HepG2 (cell line): Measurements from ENCODE around the gene OST4. TPM values are rescaled to one million over a fixed set of nuclear protein-coding genes. Genes with fewer than 3 reads are reported as not detected.

ENCODE experiments used
- ATAC-seq: fragments of 200-7000 bp; cut with Tn5 transposase; 3 replicates; pipeline ENCODE4 v1.9.1; 2020; ENCODE audit warnings: mild to moderate bottlenecking, moderate library complexity
- BruUV-seq: library from RNA; stranded (reverse); fragments of 400-500 nt; replicated peaks from 2 replicates; lab custom pipeline; 2021; lab: Mats Ljungman, UMichigan
- CTCF ChIA-PET: fragments of 300-600 bp; formaldehyde crosslinking; extraction: SDS; loops from one replicate; lab custom pipeline; 2021; ENCODE audit warnings: low total read pairs, inconsistent platforms, low intra/inter-chr PET ratio; lab: Yijun Ruan, JAX
- POLR2A ChIA-PET: fragments of 350-600 bp; sonication (Branson Sonifier 250); formaldehyde crosslinking; loops from one replicate; lab custom pipeline; 2020; ENCODE audit warnings: antibody characterized with exemption, inconsistent platforms; lab: Yijun Ruan, JAX
- DNase-seq: peaks from one replicate; pipeline ENCODE4 v3.0.0-alpha.2; 2015; ENCODE audit warnings: low spot score
- FAIRE-seq: peaks from 3 replicates; lab custom pipeline; 2011; peaks lifted over from hg19 to GRCh38; lab: Jason Lieb, UNC
- H2AFZ ChIP-seq: one replicate; pipeline ENCODE4 v1.6.1; 2011; ENCODE audit warnings: low read length, inconsistent platforms
- H3K27ac ChIP-seq: fragments of 300-600 bp; 3 replicates; pipeline ENCODE4 v1.8.0; 2011; ENCODE audit warnings: mixed run types, mild to moderate bottlenecking, mixed read lengths, low read length, inconsistent platforms; ENCODE audit not compliant: insufficient read depth; ENCODE audit errors: extremely low read length
- H3K27me3 ChIP-seq, 2 experiments: fragments of 200-600 bp in 1 of 2; 2 replicates in 1 of 2; 3 replicates in 1 of 2; pipeline versions ENCODE4 v1.6.0 to v1.8.0; 2011; ENCODE audit warnings: low read length in 2 of 2, mild to moderate bottlenecking in 2 of 2, moderate library complexity in 2 of 2, inconsistent platforms in 1 of 2; ENCODE audit not compliant: insufficient read depth in 2 of 2, control insufficient read depth in 1 of 2
- H3K36me3 ChIP-seq, 2 experiments: fragments of 200-600 bp in 1 of 2; replicated peaks in 1 of 2; 2 replicates in 1 of 2; 3 replicates in 1 of 2; pipeline versions ENCODE4 v1.5.1 to v1.8.0; 2011; ENCODE audit warnings: low read length in 2 of 2, inconsistent platforms in 1 of 2; ENCODE audit not compliant: insufficient read depth in 2 of 2, control insufficient read depth in 1 of 2
- H3K4me1 ChIP-seq: 2 replicates; pipeline ENCODE4 v1.5.1; 2012; ENCODE audit warnings: low read length, inconsistent platforms; ENCODE audit not compliant: insufficient read depth
- H3K4me2 ChIP-seq: 2 replicates; pipeline ENCODE4 v1.6.0; 2011; ENCODE audit warnings: low read depth, low read length, inconsistent platforms
- H3K4me3 ChIP-seq, 3 experiments: fragments of 200-600 bp in 1 of 3; sonication (generic), shearing (Covaris generic) in 1 of 3; replicated peaks in 1 of 3; 2 replicates each; pipeline ENCODE4 v1.5.1; 2011 to 2016; ENCODE audit warnings: low read length in 3 of 3, inconsistent platforms in 2 of 3, low read depth in 2 of 3, mild to moderate bottlenecking in 2 of 3, control low read depth in 1 of 3, mixed read lengths in 1 of 3; ENCODE audit not compliant: insufficient read depth in 1 of 3
- H3K79me2 ChIP-seq: one replicate; pipeline ENCODE4 v1.6.1; 2011; ENCODE audit warnings: low read length, inconsistent platforms; ENCODE audit not compliant: insufficient read depth
- H3K9ac ChIP-seq: 2 replicates; pipeline ENCODE4 v1.6.0; 2011; ENCODE audit warnings: mild to moderate bottlenecking, low read depth, low read length, inconsistent platforms; ENCODE audit not compliant: insufficient read depth
- H3K9me3 ChIP-seq: 2 replicates; pipeline ENCODE4 v1.5.1; 2012; ENCODE audit warnings: mild to moderate bottlenecking, low read length
- H4K20me1 ChIP-seq: 2 replicates; pipeline ENCODE4 v1.6.0; 2011; ENCODE audit warnings: inconsistent platforms, mild to moderate bottlenecking, low read length, moderate library complexity; ENCODE audit not compliant: insufficient read depth
- GTF2F1 ChIP-seq: fragments of 150-350 bp; IDR thresholded peaks from 2 replicates; pipeline ENCODE4 v1.6.1; 2014; ENCODE audit warnings: low read length
- NR0B2 ChIP-seq: sonication (generic); formaldehyde crosslinking; IDR thresholded peaks from 2 replicates; pipeline ENCODE4 v1.4.0; 2020; ENCODE audit warnings: mild to moderate bottlenecking, missing genetic modification reagents
- PRMT3 ChIP-seq: sonication (generic); formaldehyde crosslinking; IDR thresholded peaks from 2 replicates; pipeline ENCODE4 v1.8.1; 2022; ENCODE audit warnings: low read depth, mild to moderate bottlenecking, moderate library complexity, missing genetic modification reagents, borderline replicate concordance
- SMAD3 ChIP-seq: sonication (generic); formaldehyde crosslinking; IDR thresholded peaks from 2 replicates; pipeline ENCODE4 v1.4.0; 2020; ENCODE audit warnings: missing genetic modification reagents
- SOX6 ChIP-seq, 2 experiments: fragments of 450-650 bp in 1 of 2; sonication (generic) in 1 of 2; formaldehyde crosslinking in 1 of 2; IDR thresholded peaks; 2 replicates each; pipeline versions ENCODE4 v1.4.0 to v1.6.1; 2017 to 2020; ENCODE audit warnings: antibody characterized with exemption in 1 of 2, mild to moderate bottlenecking in 1 of 2, missing genetic modification reagents in 1 of 2
- THAP9 ChIP-seq: sonication (generic); formaldehyde crosslinking; IDR thresholded peaks from 2 replicates; pipeline ENCODE4; 2020; ENCODE audit warnings: missing genetic modification reagents, mild to moderate bottlenecking, borderline replicate concordance
- ZBTB25 ChIP-seq: IDR thresholded peaks from 2 replicates; pipeline ENCODE4 v1.6.1; 2018; ENCODE audit warnings: missing genetic modification reagents
- ZBTB49 ChIP-seq: sonication (generic); formaldehyde crosslinking; IDR thresholded peaks from 2 replicates; pipeline ENCODE4 v1.4.0; 2020; ENCODE audit warnings: missing genetic modification reagents, borderline replicate concordance
- ZEB1 ChIP-seq: IDR thresholded peaks from 2 replicates; pipeline ENCODE4 v1.6.1; 2012; ENCODE audit warnings: mild to moderate bottlenecking, low read depth, inconsistent platforms; ENCODE audit not compliant: insufficient replicate concordance
- ZFP82 ChIP-seq: sonication (generic); formaldehyde crosslinking; IDR thresholded peaks from 2 replicates; pipeline ENCODE4 v1.5.1; 2020; ENCODE audit warnings: mild to moderate bottlenecking, missing genetic modification reagents, borderline replicate concordance
- ZNF362 ChIP-seq: sonication (generic); formaldehyde crosslinking; IDR thresholded peaks from 2 replicates; pipeline ENCODE4 v1.4.0; 2020; ENCODE audit warnings: missing genetic modification reagents, mild to moderate bottlenecking, borderline replicate concordance
- ZNF703 ChIP-seq: sonication (generic); formaldehyde crosslinking; IDR thresholded peaks from 2 replicates; pipeline ENCODE4 v1.5.1; 2020; ENCODE audit warnings: missing genetic modification reagents, mild to moderate bottlenecking, moderate library complexity, borderline replicate concordance
- ZNF816 ChIP-seq: sonication (generic); formaldehyde crosslinking; IDR thresholded peaks from 2 replicates; pipeline ENCODE4 v1.8.0; 2022; ENCODE audit warnings: missing genetic modification reagents, mild to moderate bottlenecking, borderline replicate concordance
- WGBS: methylation state at CpG from one replicate; pipeline ENCODE4 v1.1.6; 2017; ENCODE audit warnings: low lambda C conversion rate; 5-methylcytosine and 5-hydroxymethylcytosine counted together
- in situ Hi-C: cut with HindIII; loops from 2 replicates; pipeline ENCODE4 v1.10.0; 2017; ENCODE audit warnings: low pct_unique_long_range_greater_than_20kb; ENCODE audit not compliant: extremely low pct_ligation_motif_present
- intact Hi-C: fragments of 100-400 bp; cut with micrococcal nuclease; formaldehyde crosslinking; loops from one replicate; pipeline ENCODE4 v1.10.0; 2022; ENCODE audit not compliant: unreplicated experiment
- polyA plus RNA-seq, 8 experiments: library from polyadenylated mRNA; depleted of rRNA in 3 of 8; stranded (reverse) in 7 of 8; unstranded in 1 of 8; fragments of >200 nt; fragmentation: Illumina TruSeq in 4 of 8; extraction: Trizol in 4 of 8; gene quantifications; 2 replicates each; pipeline versions ENCODE4 v1.2.1 to v1.2.3, GENCODE V29; 2011 to 2016; ENCODE audit warnings: low read depth in 4 of 8, missing spikeins in 1 of 8, mixed read lengths in 1 of 8; ENCODE audit not compliant: insufficient read depth in 1 of 8
- total RNA-seq, 5 experiments: library from RNA; depleted of rRNA; stranded (reverse); fragments of >200 nt; fragmentation: Illumina TruSeq; extraction: Trizol; gene quantifications; 2 replicates each; pipeline ENCODE4 v1.2.3, GENCODE V29; 2016; ENCODE audit warnings: low read depth in 1 of 5

OST4 gene
- total and polyA plus RNA-seq, 2 of the 13 experiments (the other 11 are each of a cell fraction or from before 2014, with no cell fraction given): 498 to 584 TPM

- Histone ChIP-seq H3K4me3 (peak overlapping the region; percentile 92 to 99 (median 98)), H3K79me2 (peaks cover 30% of the 10 kb centered on the region), H2AFZ (no peak overlapping the region), H3K27me3 (peaks cover 0 to 16% of the 10 kb centered on the region in 2 experiments; a peak in 2 of 5 replicates), H3K9me3 (no peaks in the 10 kb centered on the region), H3K36me3 (peaks cover 15 to 27% of the 10 kb centered on the region in 2 experiments), H3K9ac (peak overlapping the region; percentile 97), H3K27ac (peak overlapping the region; percentile 72), H3K4me2 (peak overlapping the region; percentile 96), H4K20me1 (no peaks in the 10 kb centered on the region), H3K4me1 (peaks cover 63% of the 10 kb centered on the region)
- ATAC-seq (peak; percentile 2), DNase-seq (no peak), FAIRE-seq (no peak)
- intact Hi-C loops: loop anchor here (1.0 kb wide), 1 partner anchor 19 kb away; the partner anchor contains the start of gene AGBL5
- 4% methylated on average over 5 of the region's 11 CpGs for WGBS
- TSS peak; percentile 66 for BruUV-seq
- in situ Hi-C loops: no loop called here
- CTCF ChIA-PET: no interaction called here
- POLR2A ChIA-PET: interaction anchor here (1.0 to 4.3 kb wide), 13 partner anchors 9 to 557 kb away, joined by 3 to 106 read pairs (median 12); partner anchors contain the start of genes ABHD1, AGBL5, ATRAID and CCDC121
- 0 out of 2 replicates have a peak, but pooled peaks have one; percentile 37 for TF ChIP-seq ZFP82
- TF ChIP-seq SMAD3 (CRISPR knock-in tag): 0 out of 2 replicates have a peak, but pooled peaks have one; percentile 1
- TF ChIP-seq PRMT3 (CRISPR knock-in tag): no peak
- peak; percentile 2; the same call in 1 of the 2 replicates for TF ChIP-seq ZNF816 (CRISPR knock-in tag)
- TF ChIP-seq ZNF703 (CRISPR knock-in tag): no peak
- peak; percentile 18; the same call in 1 of the 2 replicates for TF ChIP-seq NR0B2 (CRISPR knock-in tag)
- TF ChIP-seq SOX6 (IDR thresholded peaks at IDR 0.05): no peak
- TF ChIP-seq SOX6 (CRISPR knock-in tag; IDR thresholded peaks at IDR 0.05): peak; percentile 8; the same call in 1 of the 2 replicates
- TF ChIP-seq ZEB1: peak; percentile 20
- TF ChIP-seq ZNF362: no peak
- TF ChIP-seq GTF2F1: no peak
- 0 out of 2 replicates have a peak, but pooled peaks have one; percentile 14 for TF ChIP-seq THAP9 (CRISPR knock-in tag)
- 0 out of 2 replicates have a peak, but pooled peaks have one; percentile 7 for TF ChIP-seq ZBTB49 (CRISPR knock-in tag)
- TF ChIP-seq ZBTB25: no peak
These were observed 689 bp downstream of the OST4 start for GRCh38 chr2:27070653-27071276.
